Ishikawa (cell line): ENCODE measurements around the gene ARHGAP22.

Source experiments
- CEBPB ChIP-seq: IDR thresholded peaks from 2 replicates; pipeline ENCODE4 v1.6.1; 2012
- CREB1 ChIP-seq: IDR thresholded peaks from 2 replicates; pipeline ENCODE4 v1.6.1; 2012; ENCODE audit warnings: low read depth
- EGR1 ChIP-seq: IDR thresholded peaks from 2 replicates; pipeline ENCODE4 v1.6.1; 2012
- EP300 ChIP-seq: IDR thresholded peaks from 2 replicates; pipeline ENCODE4 v1.6.1; 2012; ENCODE audit warnings: borderline replicate concordance
- MAX ChIP-seq: IDR thresholded peaks from 2 replicates; pipeline ENCODE4 v1.6.1; 2012
- NFIC ChIP-seq: IDR thresholded peaks from 2 replicates; pipeline ENCODE4 v1.6.1; 2012
- RAD21 ChIP-seq: IDR thresholded peaks from 2 replicates; pipeline ENCODE4 v1.6.1; 2012; ENCODE audit warnings: low read depth
- REST ChIP-seq: IDR thresholded peaks from 2 replicates; pipeline ENCODE4 v1.6.1; 2012; ENCODE audit warnings: low read depth, mild to moderate bottlenecking
- TAF1 ChIP-seq: IDR thresholded peaks from 2 replicates; pipeline ENCODE4 v1.6.1; 2012; ENCODE audit warnings: low read depth, mild to moderate bottlenecking
- TCF12 ChIP-seq: IDR thresholded peaks from 2 replicates; pipeline ENCODE4 v1.6.1; 2012; ENCODE audit warnings: low read depth
- TEAD4 ChIP-seq: IDR thresholded peaks from 2 replicates; pipeline ENCODE4 v1.6.1; 2012
- USF1 ChIP-seq: IDR thresholded peaks from 2 replicates; pipeline ENCODE4 v1.6.1; 2012
- YY1 ChIP-seq: IDR thresholded peaks from 2 replicates; pipeline ENCODE4 v1.6.1; 2012; ENCODE audit warnings: low read depth
- ZBTB7A ChIP-seq: IDR thresholded peaks from 2 replicates; pipeline ENCODE4 v1.6.1; 2012; ENCODE audit warnings: low read depth

The ARHGAP22 gene

DNA sequence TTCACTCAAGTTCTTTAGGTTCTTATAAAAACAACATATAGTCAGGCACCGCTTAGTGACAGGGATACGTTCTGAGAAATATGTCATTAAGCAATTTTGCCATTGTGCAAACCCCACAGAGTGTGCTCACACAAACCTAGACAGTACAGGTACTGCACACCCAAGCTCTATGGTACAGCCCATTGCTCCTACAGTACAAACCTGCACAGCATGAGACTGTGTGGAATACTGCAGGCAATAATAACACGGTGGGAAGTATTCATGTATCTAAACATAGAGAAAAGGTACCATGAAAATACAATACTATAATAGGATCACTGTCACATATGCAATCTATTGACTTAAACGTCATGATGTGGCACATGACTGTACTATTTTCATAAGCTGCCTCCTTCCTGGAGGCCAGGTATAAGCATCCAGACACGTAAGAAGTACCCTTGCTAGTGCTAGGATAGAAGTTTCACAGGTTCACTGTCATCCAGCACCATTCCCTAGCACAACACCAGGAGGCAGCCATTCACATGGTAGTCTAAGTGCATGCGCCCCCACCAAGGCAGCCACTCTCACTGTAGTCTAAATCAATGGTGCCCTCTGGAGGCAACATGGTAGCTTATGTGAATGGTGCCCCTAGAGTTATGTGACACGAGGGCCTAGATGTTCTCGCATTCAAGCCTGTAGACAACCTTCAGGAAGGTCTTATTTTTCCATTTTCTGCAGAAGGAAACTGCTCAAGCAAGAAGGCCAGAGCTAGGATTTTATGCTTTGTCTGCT is 98.5 kb downstream of the ARHGAP22 start:
- TF ChIP-seq CEBPB (no peak), RAD21 (peak; percentile 57), REST (no peak)

DNA sequence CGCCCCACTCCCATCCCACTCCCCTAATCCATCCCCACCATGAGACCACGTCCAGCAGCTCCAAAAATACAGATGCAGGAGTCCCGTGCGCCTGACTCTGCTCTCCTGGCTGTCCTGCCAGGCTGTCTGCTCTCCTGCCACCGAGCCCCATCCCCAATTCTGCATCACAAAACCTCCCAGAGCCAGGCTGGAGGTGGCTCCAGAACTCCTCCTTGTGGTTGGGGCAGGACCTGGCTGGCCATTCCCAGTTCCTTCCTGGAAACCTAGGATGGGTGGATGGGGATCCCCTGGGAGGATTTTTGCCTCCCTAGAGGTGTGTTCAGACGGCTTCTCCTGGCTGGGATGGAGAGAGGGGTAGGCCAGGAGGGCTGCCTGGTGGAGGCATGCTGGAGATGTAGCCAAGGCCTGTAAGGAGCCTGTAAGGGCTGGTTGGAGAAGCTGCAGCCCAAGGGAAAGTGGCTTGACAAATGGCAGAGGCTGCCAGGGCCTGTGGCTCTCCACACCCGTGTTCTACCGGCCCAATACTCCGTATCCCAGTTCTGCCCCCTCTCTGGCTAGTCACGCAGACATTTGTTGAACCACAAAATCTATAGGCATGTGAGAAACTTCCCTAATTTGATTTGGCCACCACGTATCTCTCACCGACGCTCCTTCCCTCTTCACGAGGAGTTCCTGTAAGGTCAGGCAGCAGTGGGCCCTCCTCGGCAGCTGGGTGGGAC is 99.3 kb downstream of the ARHGAP22 start:
- TF ChIP-seq TCF12: no peak
- peak; percentile 22; the same call in 1 of the 2 replicates for TF ChIP-seq RAD21

- no peak for TF ChIP-seq NFIC
- no peak for TF ChIP-seq USF1
- TF ChIP-seq EP300: no peak
- TF ChIP-seq YY1: no peak
- TF ChIP-seq ZBTB7A: no peak
Measured at GRCh38 chr10:48504141-48504885, 100.6 kb downstream of the ARHGAP22 start.

DNA sequence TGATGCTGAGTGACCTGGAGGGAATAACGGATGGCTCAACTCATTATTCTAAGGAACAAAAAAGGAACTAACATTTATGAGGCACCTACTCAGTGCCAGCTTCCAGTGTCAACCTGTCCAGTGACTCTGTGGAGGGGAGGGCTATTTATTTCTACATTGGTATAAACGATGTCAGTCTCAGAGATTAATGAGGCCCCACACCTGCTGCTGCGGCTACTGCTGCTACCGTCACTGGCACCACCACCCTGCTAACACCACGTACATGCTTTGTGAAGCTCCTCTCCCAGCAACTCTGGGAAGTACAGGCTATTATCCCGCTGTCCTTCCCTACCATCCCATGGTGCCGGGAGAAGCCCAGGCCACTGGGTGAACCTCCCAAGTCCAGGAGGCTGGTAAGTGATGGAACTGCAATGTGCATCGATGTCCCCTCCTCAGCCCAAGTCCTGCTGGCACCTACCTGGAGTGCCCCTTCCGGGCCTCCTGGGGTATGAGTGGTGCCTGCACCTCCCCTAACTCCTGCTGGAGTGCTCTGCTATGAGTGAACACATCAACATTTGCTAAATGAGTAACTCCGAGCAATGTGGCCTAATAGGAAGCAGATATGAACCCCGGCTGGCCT is 101.5 kb downstream of the ARHGAP22 start:
- TF ChIP-seq CREB1 (no peak), ZBTB7A (no peak), EGR1 (no peak), REST (no peak), TAF1 (no peak)

- TF ChIP-seq CREB1 (no peak), CEBPB (no peak), EGR1 (no peak), TCF12 (no peak), YY1 (no peak), NFIC (no peak), REST (no peak), MAX (no peak), EP300 (no peak), TEAD4 (no peak), RAD21 (no peak)
Measured at GRCh38 chr10:48502791-48503190, 102.1 kb downstream of the ARHGAP22 start.
